Measurements from ENCODE around the gene RFLNA.

RFLNA gene

DNA sequence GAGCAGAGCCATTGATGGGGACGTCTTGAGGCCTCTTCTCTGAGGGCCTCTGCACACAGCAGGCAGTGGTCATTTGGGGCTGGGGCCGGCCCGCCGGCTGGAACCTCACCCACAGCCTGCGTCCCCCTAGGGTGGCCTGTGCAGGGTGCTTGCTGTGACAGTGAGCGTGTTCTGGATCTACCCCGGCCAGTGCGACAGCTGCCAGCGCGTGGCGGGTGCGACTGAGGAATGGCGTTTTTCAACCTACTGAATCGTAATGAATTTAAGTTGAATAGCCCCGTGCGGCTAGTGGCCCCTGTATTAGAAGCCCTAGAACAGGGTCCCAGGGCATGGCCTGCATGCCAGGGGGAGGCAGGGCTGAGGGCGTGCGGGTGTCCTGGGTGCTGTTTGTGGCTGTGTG lies 13.8 kb downstream of the RFLNA start:
- Histone ChIP-seq H3K9me3 (ENCODE audit: insufficient read depth, low read depth, low read length) (peaks cover 3% of the 10 kb centered on the region), H3K27ac (ENCODE audit: low read depth, low read length) (no peak overlapping the region), H4K91ac (ENCODE audit: low read depth, low read length) (no peak overlapping the region), H2BK120ac (ENCODE audit: insufficient read depth, low read length, poor library complexity) (no peak overlapping the region), H3K4me2 (ENCODE audit: low read length) (no peak overlapping the region), H3K18ac (ENCODE audit: low read length) (no peak overlapping the region), H3K14ac (ENCODE audit: low read length) (no peak overlapping the region), H3K23ac (ENCODE audit: low read length) (no peak overlapping the region), H3K4me1 (ENCODE audit: control insufficient read depth in 1 of 2, insufficient read depth in 2 of 2, low read length in 2 of 2) (no peaks in the 10 kb centered on the region), H4K12ac (ENCODE audit: low read depth, low read length) (no peak overlapping the region), H2BK5ac (ENCODE audit: low read depth, low read length, poor library complexity) (no peak overlapping the region), H2AK5ac (ENCODE audit: low read length) (no peak overlapping the region), H3K79me2 (ENCODE audit: control insufficient read depth, insufficient read depth, low read length, poor library complexity) (no peaks in the 10 kb centered on the region), H2AFZ (ENCODE audit: insufficient read depth, low read length, poor library complexity) (no peak overlapping the region), H3K36me3 (ENCODE audit: control insufficient read depth in 1 of 2, insufficient read depth in 2 of 2, low read length in 2 of 2) (no peaks in the 10 kb centered on the region), H3K79me1 (ENCODE audit: low read length) (no peaks in the 10 kb centered on the region), H3K4me3 (ENCODE audit: low read depth, low read length) (no peak overlapping the region), H3K4ac (ENCODE audit: low read depth, low read length) (no peak overlapping the region), H3K27me3 (ENCODE audit: insufficient read depth, low read length) (no peaks in the 10 kb centered on the region), H4K8ac (ENCODE audit: low read depth, low read length) (no peak overlapping the region), H3K9ac (ENCODE audit: low read length) (no peak overlapping the region), H2BK12ac (ENCODE audit: low read length) (no peak overlapping the region)
- no CpG with 5 or more reads among the region's 18 CpGs for WGBS (ENCODE audit: extremely low coverage, insufficient coverage, insufficient read length)
- DNase-seq = no peak

GRCh38 chr12:124309231-124309630 lies 14.3 kb downstream of the RFLNA start:
- H2AK5ac ChIP-seq (ENCODE audit: low read length) = no peak overlapping the region
- no peak overlapping the region for H3K14ac ChIP-seq (ENCODE audit: low read length)
- no peak overlapping the region for H3K4ac ChIP-seq (ENCODE audit: low read depth, low read length)
- peaks cover 3% of the 10 kb centered on the region for H3K9me3 ChIP-seq (ENCODE audit: insufficient read depth, low read depth, low read length)
- no peaks in the 10 kb centered on the region for H3K4me1 ChIP-seq (ENCODE audit: control insufficient read depth in 1 of 2, insufficient read depth in 2 of 2, low read length in 2 of 2)
- H2BK12ac ChIP-seq (ENCODE audit: low read length) = no peak overlapping the region
- no peak overlapping the region for H3K9ac ChIP-seq (ENCODE audit: low read length)
- no peak overlapping the region for H4K12ac ChIP-seq (ENCODE audit: low read depth, low read length)
- H3K4me3 ChIP-seq (ENCODE audit: low read depth, low read length) = no peak overlapping the region
- no peak overlapping the region for H4K8ac ChIP-seq (ENCODE audit: low read depth, low read length)
- no peak overlapping the region for H3K27ac ChIP-seq (ENCODE audit: low read depth, low read length)
- no peak overlapping the region for H2BK5ac ChIP-seq (ENCODE audit: low read depth, low read length, poor library complexity)
- no peak overlapping the region for H3K23ac ChIP-seq (ENCODE audit: low read length)
- no peaks in the 10 kb centered on the region for H3K27me3 ChIP-seq (ENCODE audit: insufficient read depth, low read length)
- no peaks in the 10 kb centered on the region for H3K79me2 ChIP-seq (ENCODE audit: control insufficient read depth, insufficient read depth, low read length, poor library complexity)
- no peak overlapping the region for H4K91ac ChIP-seq (ENCODE audit: low read depth, low read length)
- WGBS (ENCODE audit: extremely low coverage, insufficient coverage, insufficient read length) = no CpG with 5 or more reads among the region's 16 CpGs
- H3K4me2 ChIP-seq (ENCODE audit: low read length) = no peak overlapping the region
- no peak overlapping the region for H2AFZ ChIP-seq (ENCODE audit: insufficient read depth, low read length, poor library complexity)
- no peak overlapping the region for H3K18ac ChIP-seq (ENCODE audit: low read length)
- H3K79me1 ChIP-seq (ENCODE audit: low read length) = no peaks in the 10 kb centered on the region
- DNase-seq = no peak
- H3K36me3 ChIP-seq (ENCODE audit: control insufficient read depth in 1 of 2, insufficient read depth in 2 of 2, low read length in 2 of 2) = no peaks in the 10 kb centered on the region
- H2BK120ac ChIP-seq (ENCODE audit: insufficient read depth, low read length, poor library complexity) = no peak overlapping the region

DNA sequence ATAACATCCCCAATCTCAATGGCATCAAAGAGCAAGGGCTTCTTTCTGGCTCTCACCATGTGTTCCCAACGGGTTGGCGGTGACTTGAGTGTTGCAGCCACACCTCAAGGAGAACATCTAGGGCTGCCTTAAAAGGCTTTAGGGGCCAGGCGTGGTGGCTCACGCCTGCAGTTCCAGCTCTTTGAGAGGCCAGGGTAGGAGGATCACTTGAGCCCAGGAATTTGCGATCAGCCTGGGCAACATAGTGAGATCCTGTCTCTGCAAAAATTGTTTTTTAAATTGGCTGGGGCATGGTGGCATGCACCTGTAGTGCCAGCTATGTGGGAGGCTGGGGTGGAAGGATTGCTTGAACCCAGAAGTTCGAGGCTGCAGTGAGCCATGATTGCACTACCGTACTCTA lies 14.9 kb downstream of the RFLNA start:
- no peaks in the 10 kb centered on the region for H3K4me1 ChIP-seq (ENCODE audit: control insufficient read depth in 1 of 2, insufficient read depth in 2 of 2, low read length in 2 of 2)
- no peaks in the 10 kb centered on the region for H3K27me3 ChIP-seq (ENCODE audit: insufficient read depth, low read length)
- no peak overlapping the region for H4K8ac ChIP-seq (ENCODE audit: low read depth, low read length)
- H3K9me3 ChIP-seq (ENCODE audit: insufficient read depth, low read depth, low read length) = peaks cover 3% of the 10 kb centered on the region
- no peak overlapping the region for H2BK120ac ChIP-seq (ENCODE audit: insufficient read depth, low read length, poor library complexity)
- H4K12ac ChIP-seq (ENCODE audit: low read depth, low read length) = no peak overlapping the region
- no peak for DNase-seq
- H3K18ac ChIP-seq (ENCODE audit: low read length) = no peak overlapping the region
- no peaks in the 10 kb centered on the region for H3K36me3 ChIP-seq (ENCODE audit: control insufficient read depth in 1 of 2, insufficient read depth in 2 of 2, low read length in 2 of 2)
- no peak overlapping the region for H2AK5ac ChIP-seq (ENCODE audit: low read length)
- WGBS (ENCODE audit: extremely low coverage, insufficient coverage, insufficient read length) = no CpG with 5 or more reads among the region's 7 CpGs
- no peak overlapping the region for H2BK12ac ChIP-seq (ENCODE audit: low read length)
- no peaks in the 10 kb centered on the region for H3K79me2 ChIP-seq (ENCODE audit: control insufficient read depth, insufficient read depth, low read length, poor library complexity)
- H3K23ac ChIP-seq (ENCODE audit: low read length) = no peak overlapping the region
- H2AFZ ChIP-seq (ENCODE audit: insufficient read depth, low read length, poor library complexity) = no peak overlapping the region
- H3K9ac ChIP-seq (ENCODE audit: low read length) = no peak overlapping the region
- H4K91ac ChIP-seq (ENCODE audit: low read depth, low read length) = no peak overlapping the region
- H3K14ac ChIP-seq (ENCODE audit: low read length) = no peak overlapping the region
- H2BK5ac ChIP-seq (ENCODE audit: low read depth, low read length, poor library complexity) = no peak overlapping the region
- no peak overlapping the region for H3K27ac ChIP-seq (ENCODE audit: low read depth, low read length)
- H3K4me3 ChIP-seq (ENCODE audit: low read depth, low read length) = no peak overlapping the region
- no peak overlapping the region for H3K4ac ChIP-seq (ENCODE audit: low read depth, low read length)
- H3K79me1 ChIP-seq (ENCODE audit: low read length) = no peaks in the 10 kb centered on the region
- H3K4me2 ChIP-seq (ENCODE audit: low read length) = no peak overlapping the region

DNA sequence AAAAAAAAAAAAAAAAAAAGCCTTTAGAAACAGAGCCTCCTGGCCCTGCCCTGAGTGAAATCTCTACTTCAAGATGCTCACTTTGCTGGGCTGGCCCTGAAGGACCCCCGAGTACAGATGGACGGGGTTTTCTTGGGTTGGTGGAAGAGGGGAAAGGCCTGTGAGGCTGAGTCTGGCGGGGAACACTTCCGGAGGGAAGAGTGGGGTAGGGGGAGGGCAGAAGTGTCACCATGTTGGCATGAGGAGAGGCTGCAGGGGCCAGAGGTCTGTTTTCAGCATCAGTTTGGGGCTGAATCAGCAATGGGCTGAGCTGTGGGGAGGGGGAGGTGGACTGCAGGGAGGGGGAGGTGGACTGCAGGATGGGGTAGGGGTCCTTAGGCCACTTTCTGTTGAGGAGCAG lies 15.3 kb downstream of the RFLNA start:
- H2BK12ac ChIP-seq (ENCODE audit: low read length) = no peak overlapping the region
- no peak overlapping the region for H3K9ac ChIP-seq (ENCODE audit: low read length)
- H4K91ac ChIP-seq (ENCODE audit: low read depth, low read length) = no peak overlapping the region
- H3K23ac ChIP-seq (ENCODE audit: low read length) = no peak overlapping the region
- H3K4ac ChIP-seq (ENCODE audit: low read depth, low read length) = no peak overlapping the region
- peaks cover 3% of the 10 kb centered on the region for H3K9me3 ChIP-seq (ENCODE audit: insufficient read depth, low read depth, low read length)
- H3K27me3 ChIP-seq (ENCODE audit: insufficient read depth, low read length) = no peaks in the 10 kb centered on the region
- no peak overlapping the region for H3K4me3 ChIP-seq (ENCODE audit: low read depth, low read length)
- H3K79me1 ChIP-seq (ENCODE audit: low read length) = no peaks in the 10 kb centered on the region
- no peak overlapping the region for H3K27ac ChIP-seq (ENCODE audit: low read depth, low read length)
- no peaks in the 10 kb centered on the region for H3K36me3 ChIP-seq (ENCODE audit: control insufficient read depth in 1 of 2, insufficient read depth in 2 of 2, low read length in 2 of 2)
- WGBS (ENCODE audit: extremely low coverage, insufficient coverage, insufficient read length) = no CpG with 5 or more reads among the region's 4 CpGs
- no peak overlapping the region for H4K12ac ChIP-seq (ENCODE audit: low read depth, low read length)
- H3K18ac ChIP-seq (ENCODE audit: low read length) = no peak overlapping the region
- H2BK5ac ChIP-seq (ENCODE audit: low read depth, low read length, poor library complexity) = no peak overlapping the region
- no peak overlapping the region for H2AFZ ChIP-seq (ENCODE audit: insufficient read depth, low read length, poor library complexity)
- H3K79me2 ChIP-seq (ENCODE audit: control insufficient read depth, insufficient read depth, low read length, poor library complexity) = no peaks in the 10 kb centered on the region
- no peak overlapping the region for H2AK5ac ChIP-seq (ENCODE audit: low read length)
- no peak overlapping the region for H2BK120ac ChIP-seq (ENCODE audit: insufficient read depth, low read length, poor library complexity)
- no peak overlapping the region for H3K4me2 ChIP-seq (ENCODE audit: low read length)
- no peak for DNase-seq
- no peak overlapping the region for H4K8ac ChIP-seq (ENCODE audit: low read depth, low read length)
- no peak overlapping the region for H3K14ac ChIP-seq (ENCODE audit: low read length)
- no peaks in the 10 kb centered on the region for H3K4me1 ChIP-seq (ENCODE audit: control insufficient read depth in 1 of 2, insufficient read depth in 2 of 2, low read length in 2 of 2)

All from trophoblast cell (in vitro differentiated cells and primary cell).